Activated T-cell treated with anti-CD3 and anti-CD28 coated beads, Interleukin-2, amount 50 U/mL, for 1 hour (primary cell): Measurements from ENCODE around the gene CTCF.
A peak's percentile ranks its signal among the peaks of the same experiment; 100 is the strongest.

Experiments
- DNase-seq: peaks from one replicate; pipeline ENCODE4 v3.0.0-alpha.2; 2020

CTCF gene

GRCh38 chr16:67549936-67550335 lies 12.4 kb upstream of the CTCF start:
- DNase-seq = no peak

- no peak for DNase-seq
Measured at GRCh38 chr16:67551091-67551490, 11.2 kb upstream of the CTCF start.

- no peak for DNase-seq
Measured at GRCh38 chr16:67551972-67552371, 10.4 kb upstream of the CTCF start.

GRCh38 chr16:67552476-67552875 lies 9.8 kb upstream of the CTCF start:
- no peak for DNase-seq

DNA sequence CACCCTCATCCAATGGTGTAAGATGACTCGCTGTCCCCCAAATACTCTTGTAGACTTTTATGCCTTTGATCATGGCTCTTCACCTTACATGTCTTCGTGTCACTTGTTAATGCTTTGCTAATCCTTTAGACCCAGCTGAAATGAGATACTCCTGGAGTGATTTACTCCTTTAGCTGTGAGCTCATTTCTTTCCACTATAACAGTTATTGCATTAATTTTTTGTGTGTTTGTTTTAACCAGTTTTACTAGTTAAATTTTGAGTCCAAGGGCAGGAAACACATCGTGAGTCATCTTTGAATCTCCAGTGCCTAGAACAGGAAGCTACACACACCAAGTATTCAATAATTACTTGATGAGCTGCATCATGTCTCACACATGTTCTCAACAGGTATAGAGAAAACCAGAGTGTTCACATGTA lies 6.5 kb upstream of the CTCF start:
- DNase-seq = no peak

- no peak for DNase-seq
Measured at GRCh38 chr16:67558859-67559258, 3.5 kb upstream of the CTCF start.

DNA sequence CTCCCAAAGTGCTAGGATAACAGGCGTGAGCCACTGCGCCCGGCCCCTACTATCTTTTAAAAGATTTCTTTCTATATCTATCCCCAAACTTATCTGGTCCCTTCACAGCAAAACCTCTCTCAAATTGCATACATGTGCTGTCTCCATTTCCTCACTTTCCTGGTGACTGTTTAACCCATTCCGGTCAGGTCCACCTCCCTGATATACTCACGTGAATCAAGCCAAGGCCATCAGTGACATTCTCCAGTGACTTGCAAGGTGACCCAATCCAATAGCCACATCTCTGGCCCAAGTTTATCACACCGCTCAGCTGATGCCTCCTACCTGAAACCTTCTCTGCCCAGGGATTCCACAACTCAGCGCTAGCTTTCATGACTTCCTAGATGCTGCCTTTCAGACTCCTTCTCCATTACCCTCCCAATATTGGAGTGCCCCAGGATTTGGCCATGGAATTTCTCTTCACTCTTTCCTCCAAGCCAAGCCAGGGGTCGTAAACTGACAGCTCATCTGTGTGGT lies 1.4 kb upstream of the CTCF start:
- DNase-seq = no peak

DNA sequence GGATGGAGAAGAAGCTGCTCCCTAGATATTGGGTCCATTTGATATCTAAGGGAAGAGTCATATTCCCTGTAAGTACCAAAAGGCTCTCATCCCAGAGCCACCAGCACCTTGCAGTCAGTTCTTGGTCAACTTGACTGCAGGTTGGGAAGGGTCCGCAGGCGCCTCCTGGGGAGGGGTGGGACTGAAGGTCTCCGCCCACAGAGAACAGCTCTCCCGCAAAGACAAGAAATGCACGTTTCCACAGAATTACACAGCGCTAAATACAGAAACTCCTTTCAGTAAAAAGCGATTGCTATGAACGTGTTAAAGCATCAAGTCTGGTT lies 864 bp upstream of the CTCF start:
- no peak for DNase-seq

DNA sequence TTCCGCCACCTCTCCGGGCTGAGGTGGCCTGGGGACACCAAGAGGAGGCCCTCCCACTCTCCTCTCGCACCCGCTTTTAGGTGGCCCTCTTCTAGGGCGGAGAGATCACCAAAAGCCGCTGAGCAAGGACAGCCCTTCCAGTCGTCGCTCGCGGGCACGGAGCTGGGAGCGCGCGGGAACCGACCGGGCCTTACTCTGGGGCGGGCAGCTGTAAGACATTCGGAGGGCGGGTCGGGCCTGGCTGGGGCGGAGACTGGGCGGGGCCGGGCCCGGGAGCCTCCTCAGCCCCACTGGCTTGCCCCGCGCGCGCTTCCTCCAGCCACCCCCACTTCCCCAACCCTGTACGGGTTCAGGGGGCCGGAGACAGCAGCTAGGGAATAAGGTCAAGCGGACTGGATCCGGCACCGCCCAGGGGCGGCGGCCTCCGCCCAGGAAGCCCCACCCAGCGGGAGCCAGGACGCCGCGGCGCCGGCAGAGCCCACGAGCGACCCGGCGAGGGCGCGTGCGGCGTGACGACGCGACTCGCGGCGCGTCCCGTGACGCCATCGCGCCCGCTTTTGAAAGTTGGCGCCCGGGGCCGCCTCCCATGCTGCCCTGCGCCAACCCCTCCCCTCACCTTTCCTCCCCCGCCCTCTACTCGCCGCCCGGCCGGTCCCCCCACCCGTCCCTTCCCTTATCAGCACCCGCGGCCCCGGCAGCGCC lies 351 bp upstream of the CTCF start:
- peak; percentile 95 for DNase-seq

GRCh38 chr16:67562918-67563707 lies 787 bp downstream of the CTCF start:
- DNase-seq = peak; percentile 74

GRCh38 chr16:67563708-67564468 lies 1.6 kb downstream of the CTCF start:
- DNase-seq = no peak

DNA sequence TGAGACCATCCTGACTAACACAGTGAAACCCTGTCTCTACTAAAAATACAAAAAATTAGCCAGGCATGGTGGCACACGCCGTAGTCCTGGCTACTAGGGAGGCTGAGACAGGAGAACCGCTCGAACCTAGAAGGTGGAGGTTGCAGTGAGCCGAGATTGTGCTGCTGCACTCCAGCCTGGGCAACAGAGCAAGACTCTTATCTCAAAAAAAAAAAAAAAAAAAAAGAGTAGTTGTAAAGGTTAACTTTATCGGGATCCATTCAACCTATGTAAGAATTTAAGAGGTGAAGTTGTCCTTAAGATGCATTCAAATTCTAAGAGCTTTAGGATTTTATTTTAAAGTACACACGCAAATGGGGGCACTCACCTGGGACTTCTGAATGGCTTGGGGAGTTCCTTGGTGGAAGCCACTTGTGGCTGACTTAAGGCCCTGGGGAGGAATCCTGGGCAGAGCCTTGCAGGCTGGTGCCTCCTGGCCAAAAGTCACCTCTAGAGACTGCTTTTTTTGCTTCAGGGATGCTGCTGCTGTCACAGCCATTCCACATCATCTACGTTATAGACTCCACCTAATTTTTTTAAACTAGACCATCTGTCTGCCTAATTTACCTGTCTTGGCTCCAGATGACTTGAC lies 3.3 kb downstream of the CTCF start:
- no peak for DNase-seq

GRCh38 chr16:67571464-67571863 lies 9.1 kb downstream of the CTCF start:
- DNase-seq = no peak

GRCh38 chr16:67571981-67572431 lies 9.7 kb downstream of the CTCF start:
- DNase-seq = no peak

DNA sequence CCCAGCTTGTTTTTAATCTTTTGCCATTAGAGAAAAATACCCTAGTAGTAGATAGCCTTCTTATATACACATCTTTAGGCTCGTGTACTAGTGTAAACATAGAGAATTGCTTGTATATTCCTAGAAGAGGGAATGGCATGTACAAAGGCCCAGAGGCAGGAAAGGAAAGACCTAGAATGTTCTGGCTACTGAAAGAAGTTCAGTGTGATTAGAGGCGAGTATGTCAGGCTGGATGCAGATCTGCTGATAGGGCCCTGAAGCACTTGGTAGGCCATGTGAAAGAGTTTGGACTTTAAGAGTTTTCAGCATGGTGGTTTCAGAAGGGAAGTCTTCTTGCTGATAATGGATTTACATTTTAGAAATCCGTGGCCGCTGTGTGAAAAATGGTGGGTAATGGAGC lies 17.4 kb downstream of the CTCF start:
- no peak for DNase-seq

DNA sequence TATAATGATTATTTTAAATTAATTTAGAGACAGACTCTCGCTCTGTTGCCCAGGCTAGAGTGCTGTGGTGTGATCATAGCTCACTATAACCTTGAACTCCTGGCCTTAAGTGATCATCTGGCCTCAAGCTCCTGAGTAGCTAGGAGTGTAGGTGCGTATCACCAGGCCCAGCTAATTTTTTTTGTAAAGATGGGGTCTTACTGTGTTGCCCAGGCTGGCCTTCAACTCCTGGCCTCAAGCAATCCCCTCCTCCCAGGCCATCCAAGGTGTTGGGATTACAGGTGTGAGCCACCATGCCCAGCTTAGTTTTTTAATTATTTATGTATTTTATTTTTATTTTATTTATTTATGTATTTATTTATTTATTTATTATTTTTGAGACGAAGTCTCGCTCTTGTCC lies 17.9 kb downstream of the CTCF start:
- no peak for DNase-seq

DNA sequence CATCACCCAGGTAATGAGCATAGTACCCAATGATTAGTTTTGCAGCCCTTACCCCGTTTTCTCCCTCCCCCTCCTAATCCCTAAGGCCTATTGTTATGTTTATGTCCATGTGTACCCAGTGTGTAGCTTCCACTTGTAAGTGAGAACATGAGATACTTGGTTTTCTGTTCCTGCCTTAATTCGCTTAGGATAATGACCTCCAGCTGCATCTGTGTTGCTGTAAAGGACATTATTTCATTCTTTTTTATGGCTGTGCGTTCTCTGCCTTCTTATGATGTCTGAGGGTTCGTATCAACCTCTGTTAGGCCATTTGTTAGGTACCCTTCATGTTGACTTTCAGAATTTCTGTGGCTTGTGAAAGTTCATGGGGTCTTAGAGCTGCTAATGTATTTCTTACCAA lies 31.0 kb downstream of the CTCF start:
- DNase-seq = no peak

- no peak for DNase-seq
Measured at GRCh38 chr16:67593701-67594100, 31.4 kb downstream of the CTCF start.

GRCh38 chr16:67594256-67594915 lies 32.1 kb downstream of the CTCF start:
- DNase-seq = no peak

DNA sequence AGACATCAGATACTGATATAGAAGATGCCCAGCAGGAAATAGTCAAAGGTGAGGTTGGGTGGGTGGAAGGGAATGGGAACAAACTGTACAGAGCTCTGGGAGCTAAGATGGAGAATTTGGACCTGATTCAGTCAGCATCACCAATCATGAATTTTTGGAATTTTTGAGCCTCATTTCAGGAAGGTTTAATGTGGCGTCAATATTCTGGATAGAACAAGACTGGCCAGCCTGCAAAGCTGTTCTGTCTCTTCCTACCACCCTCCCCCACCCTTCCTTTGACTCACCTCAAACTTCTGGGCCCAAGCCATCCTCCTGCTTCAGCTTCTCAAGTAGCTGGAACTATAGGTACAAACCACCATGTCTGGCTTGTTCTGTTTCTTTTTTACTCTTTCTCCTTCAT lies 32.6 kb downstream of the CTCF start:
- DNase-seq = no peak

DNA sequence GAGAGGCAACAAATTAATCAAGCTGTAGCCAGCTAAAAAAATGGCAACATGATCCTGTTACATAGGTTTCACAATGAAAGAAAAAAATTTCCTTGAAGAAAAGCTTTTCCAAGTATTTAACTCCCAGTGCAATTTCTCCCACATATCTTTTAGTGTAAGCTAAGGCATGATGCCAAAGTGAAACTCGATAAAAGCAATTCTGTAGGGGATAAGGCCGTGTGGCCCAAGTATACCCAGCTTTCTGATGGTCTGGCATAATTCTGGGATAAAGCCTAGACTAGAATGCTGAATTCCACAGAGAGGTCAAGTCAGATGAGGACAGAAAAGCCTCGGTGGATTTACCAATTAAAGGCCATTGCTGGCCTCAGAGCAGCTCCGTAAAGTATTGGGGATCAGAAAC lies 36.2 kb downstream of the CTCF start:
- no peak for DNase-seq

DNA sequence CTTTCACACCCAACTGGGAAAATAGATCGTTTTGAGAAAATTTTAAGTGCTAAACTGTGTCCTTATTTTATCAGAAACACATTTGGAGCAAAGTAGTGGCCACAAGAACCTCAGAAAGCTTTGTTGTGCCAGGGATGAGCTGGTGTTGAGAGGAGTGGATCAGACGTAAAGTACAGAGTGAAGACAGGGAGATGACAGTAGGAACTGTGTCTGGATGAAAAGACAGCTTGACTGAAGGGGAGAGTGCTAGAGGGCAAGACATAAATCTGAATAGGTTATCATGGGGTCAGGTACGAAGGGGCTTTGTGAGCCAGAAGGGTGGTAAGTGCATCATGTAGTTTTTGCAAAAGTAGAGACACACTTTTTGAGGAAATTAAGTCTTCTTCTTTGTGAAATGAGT lies 43.3 kb downstream of the CTCF start:
- DNase-seq = no peak

DNA sequence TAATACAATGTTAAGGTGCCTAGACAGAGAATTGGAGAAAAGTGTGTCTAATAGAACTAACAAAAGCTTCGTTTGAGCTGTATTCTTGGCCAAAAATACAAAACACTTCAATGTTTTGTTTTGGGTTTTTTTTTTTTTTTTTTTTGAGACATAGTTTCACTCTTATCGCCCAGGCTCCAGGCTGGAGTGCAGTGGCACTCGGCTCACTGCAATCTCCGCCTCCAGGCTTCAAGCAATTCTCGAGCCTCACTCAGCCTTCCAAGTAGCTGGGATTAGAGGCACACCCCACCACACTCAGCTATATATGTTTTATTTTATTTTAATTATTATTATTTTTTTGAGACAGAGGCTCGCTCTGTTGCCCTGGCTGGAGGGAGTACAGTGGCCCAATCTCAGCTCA lies 44.3 kb downstream of the CTCF start:
- DNase-seq = no peak
